OCI-M1 (cell line): ENCODE data around the gene FGGY.
"Not testable (repeated sequence)": the region's sequence is repeated elsewhere in the genome, so short reads cannot be mapped to it uniquely, and the experiment has no call there.

ENCODE experiments used
- DNase-seq: peaks from one replicate; lab custom pipeline; 2025; lab: John Stamatoyannopoulos, UW

Gene FGGY

DNA sequence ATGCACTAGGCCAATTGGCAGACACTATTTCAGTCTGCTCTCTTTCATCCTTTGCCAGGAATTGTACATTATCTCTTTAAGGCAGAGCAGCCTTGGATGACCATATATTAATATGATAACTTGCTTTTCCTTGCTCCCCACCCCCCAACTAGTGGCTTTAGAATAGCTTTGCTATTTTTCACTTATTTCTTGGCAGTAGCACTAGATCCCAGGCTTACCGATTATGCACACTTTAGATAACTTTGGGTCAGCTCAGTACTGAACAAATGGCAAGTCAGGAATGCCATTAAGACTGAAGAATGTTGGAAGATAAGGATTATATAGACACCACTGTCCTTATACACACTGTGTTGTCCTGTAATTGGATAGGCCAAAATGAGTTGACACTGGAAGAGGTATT, 146.4 kb downstream of the FGGY start:
- DNase-seq, result peak; percentile 53

DNA sequence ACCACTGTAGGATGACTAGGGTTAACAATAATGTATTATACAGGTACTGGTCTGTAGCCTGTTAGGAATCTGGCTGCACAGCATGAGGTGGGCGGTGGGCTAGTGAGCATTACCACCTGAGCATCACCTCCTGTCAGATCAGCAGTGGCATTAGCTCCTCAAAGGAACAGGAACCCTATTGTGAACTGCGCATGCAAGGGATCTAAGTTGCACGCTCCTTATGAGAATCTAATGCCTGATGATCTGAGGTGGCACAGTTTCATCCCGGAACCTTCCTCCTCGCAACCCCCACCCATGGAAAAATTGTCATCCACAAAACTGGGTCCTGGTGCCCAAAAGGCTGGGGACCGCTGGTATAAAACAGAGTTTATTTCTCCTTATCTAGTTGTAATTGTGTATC, 147.6 kb downstream of the FGGY start:
- DNase-seq, result no peak

DNA sequence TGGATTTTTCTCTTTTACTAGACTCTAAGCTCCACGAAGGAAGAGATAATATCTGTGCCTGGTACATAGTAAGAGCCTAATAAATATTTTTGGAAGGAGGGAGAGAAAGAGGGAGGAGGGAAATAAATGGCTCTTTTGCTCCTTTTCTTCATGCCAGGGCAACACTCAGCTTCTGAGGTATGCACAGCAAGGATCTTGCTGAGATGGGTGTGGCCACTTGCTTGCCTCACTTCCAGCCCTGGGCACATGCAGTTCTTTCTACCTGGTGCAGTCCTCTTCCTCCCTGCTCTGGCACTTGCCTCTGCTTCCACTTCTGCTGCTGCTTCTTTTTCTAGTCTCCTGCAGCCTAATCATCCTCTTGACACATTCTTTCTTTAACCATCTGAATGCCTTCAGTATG, 148.1 kb downstream of the FGGY start:
- no peak for DNase-seq

DNA sequence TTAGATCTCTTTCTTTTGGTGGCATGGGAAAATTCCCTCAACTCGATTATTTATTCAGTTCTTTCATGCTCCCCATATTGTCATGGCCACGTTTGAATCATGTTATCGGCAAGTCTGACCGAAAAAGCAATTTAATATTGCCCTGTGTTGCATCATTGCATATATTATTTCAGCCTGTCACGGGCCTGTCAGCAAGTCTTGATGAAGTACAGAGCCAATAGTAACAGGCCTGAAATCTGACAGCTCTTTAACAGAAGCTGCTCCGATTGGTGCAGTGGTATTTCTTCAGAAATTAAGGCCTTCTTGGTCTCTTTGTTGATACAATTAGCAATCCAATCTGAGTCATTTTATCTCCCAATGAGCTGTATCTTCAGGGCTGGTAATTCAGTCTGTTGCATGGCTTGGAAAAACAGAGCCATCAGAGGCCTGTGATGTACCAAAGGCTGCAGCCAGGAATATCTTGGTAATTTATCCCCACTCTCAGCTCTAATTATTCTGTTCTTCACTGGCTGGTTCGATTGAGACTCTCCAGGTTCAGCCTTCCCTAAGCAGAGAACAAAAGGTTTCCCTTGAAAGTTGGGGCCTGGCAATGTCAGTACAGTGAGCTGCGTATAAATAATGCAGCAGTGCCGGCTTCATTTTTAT, 149.5 kb downstream of the FGGY start:
- DNase-seq, result peak; percentile 79

DNA sequence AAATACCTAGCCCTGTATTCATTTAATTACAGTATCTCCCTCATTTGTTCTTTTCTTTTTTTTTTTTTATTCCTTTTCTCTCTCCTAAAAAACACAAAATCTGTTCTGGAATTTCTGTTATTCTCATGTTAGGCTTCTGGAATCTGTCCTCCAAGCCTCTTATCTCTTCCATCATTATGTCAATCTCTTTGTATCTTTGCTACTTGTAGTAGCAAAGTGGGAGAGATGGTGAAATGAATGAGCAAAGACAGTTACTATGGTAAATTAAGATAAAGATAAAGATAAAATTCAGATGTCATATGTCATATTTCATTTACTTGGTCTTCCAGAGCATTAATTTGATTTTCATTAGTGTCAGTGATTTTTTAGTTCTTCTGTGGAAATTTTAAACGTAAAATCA, 155.1 kb downstream of the FGGY start:
- no peak for DNase-seq

DNA sequence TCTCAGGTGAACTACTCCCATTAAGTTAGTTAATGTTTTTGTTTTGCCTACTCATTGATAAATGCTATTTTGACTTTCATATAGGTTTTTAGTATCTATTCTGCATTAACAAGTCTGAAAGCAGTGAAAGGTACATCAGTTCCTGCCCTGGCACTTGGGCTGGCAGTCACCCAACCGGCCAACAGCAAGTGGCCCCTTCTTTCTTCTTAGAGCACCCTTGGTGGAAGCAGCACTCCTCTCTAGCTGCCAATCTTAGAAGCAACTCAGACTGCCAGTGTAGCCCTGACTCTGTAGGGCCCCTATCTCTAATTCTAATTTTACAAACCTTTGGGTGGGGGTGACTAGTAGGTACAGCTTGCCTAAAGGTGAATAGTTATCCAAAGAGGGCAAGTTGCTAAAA, 155.7 kb downstream of the FGGY start:
- DNase-seq, result no peak

DNA sequence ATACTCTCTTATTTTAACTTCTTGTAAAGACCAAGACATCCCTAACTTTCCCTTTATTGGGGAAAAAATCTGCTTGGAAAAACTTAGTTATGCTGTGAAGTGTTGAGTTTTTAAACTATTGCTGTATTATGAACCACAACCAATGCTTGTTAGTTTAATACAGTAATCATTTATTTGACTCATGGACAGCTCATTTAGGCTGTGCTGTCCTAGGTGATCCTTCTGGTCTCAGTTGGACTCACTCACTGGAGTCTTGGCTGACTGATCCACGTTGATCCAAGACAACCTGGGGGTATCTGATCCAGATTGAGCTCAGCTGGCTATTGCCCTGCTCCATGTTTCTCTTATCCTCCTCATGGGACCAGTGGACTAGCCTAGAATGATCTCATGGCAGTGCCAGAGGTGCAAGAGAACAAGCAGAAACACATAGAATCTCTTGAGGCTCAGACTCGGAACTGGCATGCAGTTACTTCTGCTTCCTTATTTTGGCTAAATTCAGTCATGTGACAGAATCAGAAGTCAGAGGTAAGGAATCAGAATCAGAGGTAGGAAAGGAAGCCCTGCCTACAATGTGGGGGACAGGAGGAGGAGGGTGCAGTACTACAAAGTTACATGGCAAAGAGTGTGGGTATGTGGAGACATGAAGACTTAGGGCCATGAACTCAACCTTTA, 156.5 kb downstream of the FGGY start:
- peak; percentile 41 for DNase-seq

DNA sequence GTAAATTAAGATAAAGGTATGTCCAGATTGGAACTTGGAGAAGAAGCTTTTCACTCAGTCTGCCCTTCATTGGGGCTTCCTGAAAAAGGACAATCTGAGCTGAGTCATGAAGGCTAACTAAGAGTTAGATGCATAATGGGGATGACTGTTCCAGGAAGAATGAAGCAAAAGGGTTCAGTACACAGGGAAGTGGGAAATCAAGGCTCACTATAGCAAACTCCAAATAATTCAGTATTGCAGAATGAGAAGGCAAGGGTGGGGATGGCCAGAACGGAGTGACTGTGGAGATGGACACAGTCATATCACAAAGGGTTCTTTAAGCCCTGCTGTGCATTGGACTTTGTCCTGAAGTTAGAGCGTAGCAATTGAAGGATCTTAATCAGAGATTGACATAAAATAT, 158.3 kb downstream of the FGGY start:
- no peak for DNase-seq

DNA sequence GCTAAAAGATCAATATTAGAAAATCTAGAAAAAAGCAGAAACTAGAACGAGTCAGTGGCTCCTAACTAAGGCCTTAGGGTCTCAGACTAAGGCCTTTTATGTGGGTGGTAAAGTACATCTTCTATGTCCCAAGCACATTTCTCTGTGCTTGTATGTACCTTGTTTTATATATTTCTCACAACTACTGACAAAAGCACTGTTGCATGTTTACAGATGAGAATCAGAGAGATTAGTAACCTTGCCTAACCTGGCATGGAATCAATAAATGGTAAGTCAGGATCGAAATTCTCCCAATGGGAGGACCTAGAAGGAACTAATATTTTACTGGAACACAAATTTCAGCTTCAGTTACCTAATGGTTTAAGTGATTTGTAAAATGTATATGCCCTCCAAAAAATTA, 160.9 kb downstream of the FGGY start:
- DNase-seq, result no peak

DNA sequence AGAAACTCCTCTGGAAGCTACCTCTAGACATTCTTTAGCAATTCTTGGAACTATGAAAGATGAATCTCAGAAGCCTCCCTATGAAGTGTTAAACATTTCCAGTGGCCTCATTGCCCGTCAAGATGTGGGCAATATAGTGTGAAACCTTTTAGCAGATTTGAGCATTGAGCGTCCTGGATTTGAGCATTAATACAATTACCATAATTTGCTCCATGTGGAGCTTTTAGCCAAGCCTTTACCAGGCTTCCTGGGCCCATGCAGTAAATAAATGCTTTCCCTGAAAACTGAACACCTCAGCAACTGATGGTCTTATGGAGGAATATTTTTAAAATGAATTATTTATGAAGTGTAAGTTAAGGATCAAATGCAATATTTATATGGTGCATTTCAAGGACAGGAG, 162.0 kb downstream of the FGGY start:
- no peak for DNase-seq

DNA sequence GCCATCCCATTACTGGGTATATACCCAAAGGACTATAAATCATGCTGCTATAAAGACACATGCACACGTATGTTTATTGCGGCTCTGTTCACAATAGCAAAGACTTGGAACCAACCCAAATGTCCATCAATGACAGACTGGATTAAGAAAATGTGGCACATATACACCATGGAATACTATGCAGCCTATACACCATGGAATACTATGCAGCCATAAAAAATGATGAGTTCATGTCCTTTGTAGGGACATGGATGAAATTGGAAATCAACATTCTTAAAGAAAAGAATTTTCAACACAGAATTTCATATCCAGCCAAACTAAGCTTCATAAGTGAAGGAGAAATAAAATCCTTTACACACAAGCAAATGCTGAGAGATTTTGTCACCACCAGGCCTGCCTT, 166.0 kb downstream of the FGGY start:
- not testable (repeated sequence) for DNase-seq

DNA sequence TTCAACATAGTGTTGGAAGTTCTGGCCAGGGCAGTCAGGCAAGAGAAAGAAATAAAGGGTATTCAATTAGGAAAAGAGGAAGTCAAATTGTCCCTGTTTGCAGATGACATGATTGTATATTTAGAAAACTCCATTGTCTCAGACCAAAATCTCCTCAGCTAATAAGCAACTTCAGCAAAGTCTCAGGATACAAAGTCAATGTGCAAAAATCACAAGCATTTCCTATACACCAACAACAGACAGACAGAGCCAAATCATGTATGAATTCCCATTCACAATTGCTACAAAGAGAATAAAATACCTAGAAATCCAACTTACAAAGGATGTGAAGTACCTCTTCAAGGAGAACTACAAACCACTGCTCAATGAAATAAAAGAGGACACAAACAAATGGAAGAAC, 168.6 kb downstream of the FGGY start:
- DNase-seq, result not testable (repeated sequence)

DNA sequence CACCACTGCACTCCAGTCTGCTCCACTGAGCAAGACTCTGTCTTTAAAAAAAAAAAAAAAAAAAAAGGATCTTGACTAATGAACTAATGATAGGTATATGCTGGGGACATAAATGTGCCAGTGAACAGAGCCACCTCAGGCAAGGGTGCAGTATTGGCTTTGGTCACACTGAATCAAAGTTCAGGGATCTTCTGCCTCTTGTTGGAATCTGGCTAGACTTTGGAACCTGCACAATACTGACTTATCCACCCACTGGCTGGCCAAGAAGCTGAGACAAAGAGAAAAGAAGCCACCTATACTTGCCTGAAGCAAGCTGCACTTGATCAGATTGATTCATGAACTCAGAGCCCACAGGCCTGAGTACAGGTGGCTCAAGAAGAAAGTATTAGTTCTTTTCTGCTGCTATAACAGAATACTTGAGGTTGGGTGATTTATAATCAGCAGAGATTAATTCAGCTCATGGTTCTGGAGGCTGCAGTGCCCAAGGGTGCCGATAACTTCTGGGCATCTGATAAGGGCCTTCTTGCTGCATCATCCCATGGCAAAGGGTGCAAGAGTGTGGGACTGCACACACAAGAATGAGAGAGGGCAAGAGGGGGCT, 172.0 kb downstream of the FGGY start:
- no peak for DNase-seq

DNA sequence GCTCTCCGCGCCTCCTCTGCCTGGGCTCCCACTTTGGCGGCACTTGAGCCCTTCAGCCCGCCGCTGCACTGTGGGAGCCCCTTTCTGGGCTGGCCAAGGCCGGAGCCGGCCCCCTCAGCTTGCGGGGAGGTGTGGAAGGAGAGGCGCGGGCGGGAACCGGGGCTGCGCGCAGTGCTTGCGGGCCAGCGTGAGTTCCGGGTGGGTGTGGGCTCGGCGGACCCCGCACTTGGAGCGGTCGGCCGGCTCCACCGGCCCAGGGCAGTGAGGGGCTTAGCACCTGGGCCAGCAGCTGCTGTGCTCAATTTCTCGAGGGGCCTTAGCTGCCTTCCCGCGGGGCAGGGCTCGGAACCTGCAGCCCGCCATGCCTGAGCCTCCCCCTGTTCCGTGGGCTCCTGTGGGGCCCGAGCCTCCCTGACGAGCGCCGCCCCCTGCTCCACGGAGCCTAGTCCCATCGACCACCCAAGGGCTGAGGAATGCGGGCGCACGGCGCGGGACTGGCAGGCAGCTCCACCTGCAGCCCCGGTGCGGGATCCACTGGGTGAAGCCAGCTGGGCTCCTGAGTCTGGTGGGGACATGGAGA, 175.2 kb downstream of the FGGY start:
- not testable (repeated sequence) for DNase-seq

DNA sequence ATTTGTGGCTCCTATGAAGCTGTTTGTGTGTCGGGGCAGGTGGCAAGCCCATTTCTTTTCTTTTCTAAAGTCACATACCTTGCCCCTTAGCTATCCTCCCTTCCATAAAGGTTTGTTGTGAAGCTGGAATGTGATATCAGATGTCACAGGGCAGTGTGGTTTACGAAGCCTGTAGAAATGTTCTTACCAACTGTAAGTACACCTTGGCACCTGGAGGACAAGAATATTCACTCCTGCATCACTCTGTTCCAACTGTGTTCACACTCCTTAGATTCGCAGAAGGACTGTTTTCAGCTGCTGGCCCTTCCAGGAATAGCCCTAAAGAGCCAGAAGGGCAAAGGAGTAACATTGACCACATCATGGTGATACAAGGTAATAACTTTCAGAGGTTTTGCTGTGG, 176.9 kb downstream of the FGGY start:
- no peak for DNase-seq

DNA sequence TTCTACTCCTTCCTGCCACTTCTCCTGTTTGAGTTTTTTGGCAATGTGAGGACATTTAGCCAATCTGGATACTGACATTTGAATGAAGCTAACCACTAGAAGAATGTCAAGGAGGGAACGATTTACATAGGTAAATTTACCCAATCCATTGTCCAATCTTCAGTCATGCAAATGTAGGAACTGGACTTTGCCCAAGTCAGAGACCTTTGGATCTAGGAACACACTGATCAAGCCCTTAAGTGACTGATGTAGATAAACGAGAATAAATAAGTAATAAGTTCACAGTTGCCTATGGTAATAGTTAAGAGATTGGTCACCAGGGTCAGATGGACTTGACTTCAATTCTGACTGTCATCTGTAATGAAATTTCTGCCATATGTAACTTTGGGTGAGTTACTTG, 177.6 kb downstream of the FGGY start:
- DNase-seq, result no peak

DNA sequence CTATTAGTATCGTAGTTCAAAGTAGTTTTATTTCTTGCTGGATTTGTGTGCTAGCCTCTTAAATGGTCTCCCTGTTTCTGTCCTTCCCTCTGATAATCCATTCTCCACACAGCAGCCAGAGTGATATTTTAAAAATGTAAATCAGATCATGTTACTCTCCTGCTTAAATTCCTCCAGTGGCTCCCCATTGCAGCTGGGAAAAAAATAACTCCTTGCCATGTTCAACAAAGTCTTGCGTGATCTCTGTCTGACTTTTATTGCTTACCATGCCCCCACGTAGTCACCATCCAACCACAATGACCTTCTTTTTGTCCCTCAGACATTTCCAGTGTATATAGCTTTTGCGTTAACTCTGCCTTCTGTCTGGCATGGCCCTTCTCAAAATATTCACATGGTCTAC, 178.8 kb downstream of the FGGY start:
- DNase-seq, result no peak

DNA sequence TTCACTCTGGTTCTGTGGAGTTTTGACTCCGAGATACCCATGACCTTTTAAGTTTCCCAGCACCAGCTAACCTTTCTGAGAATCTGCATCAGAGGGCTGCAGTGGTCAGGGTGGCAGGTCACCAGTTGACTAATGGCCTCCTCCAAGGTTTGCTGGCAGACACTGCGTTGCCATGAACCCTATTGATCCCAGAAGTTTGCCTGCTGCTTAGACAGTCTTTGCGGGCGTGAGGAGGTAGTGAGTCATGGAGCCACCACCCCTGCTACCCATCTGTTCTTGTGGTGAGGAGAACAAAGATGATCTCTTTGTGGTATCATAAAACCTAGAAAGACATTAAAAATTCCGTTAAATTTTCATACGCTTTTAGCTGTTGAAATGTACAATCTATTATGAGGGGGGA, 180.4 kb downstream of the FGGY start:
- peak; percentile 74 for DNase-seq

DNA sequence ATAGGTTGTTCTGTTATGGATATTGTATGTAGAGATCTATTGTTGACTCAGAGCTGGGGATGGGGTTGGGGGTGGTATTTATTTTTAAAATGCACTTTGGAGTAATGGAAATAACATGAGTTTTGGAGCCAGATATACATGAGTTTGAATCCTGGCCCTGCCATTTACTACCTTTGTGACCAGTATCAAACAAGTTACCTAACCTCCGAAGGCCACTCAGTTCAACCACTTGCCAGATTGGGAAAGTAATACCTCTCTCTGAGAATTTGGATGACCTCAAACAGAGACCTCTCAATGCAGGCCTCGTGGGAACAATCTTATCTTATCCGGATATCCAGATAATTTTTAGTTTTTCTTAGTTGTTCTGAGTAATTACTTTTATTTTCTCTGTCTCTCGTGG, 181.0 kb downstream of the FGGY start:
- no peak for DNase-seq

DNA sequence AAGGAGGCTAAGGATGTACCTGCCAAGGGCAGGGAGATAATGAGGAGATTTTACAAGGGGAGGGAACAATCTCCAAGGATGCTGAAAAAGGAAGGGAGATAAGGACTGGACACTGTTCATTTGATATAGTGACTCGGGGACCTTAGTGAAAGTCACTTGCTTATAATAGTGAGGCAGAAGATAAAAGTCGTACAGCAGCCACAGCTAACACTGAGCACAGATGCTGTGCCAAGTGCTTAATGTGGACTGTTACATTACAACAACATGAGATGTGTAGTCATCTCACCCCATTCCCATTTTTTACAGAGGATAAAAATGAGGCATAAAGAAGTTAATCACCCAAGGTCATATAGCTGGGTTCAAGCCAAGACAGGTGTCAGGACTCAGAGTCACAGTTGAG, 181.9 kb downstream of the FGGY start:
- no peak for DNase-seq

DNA sequence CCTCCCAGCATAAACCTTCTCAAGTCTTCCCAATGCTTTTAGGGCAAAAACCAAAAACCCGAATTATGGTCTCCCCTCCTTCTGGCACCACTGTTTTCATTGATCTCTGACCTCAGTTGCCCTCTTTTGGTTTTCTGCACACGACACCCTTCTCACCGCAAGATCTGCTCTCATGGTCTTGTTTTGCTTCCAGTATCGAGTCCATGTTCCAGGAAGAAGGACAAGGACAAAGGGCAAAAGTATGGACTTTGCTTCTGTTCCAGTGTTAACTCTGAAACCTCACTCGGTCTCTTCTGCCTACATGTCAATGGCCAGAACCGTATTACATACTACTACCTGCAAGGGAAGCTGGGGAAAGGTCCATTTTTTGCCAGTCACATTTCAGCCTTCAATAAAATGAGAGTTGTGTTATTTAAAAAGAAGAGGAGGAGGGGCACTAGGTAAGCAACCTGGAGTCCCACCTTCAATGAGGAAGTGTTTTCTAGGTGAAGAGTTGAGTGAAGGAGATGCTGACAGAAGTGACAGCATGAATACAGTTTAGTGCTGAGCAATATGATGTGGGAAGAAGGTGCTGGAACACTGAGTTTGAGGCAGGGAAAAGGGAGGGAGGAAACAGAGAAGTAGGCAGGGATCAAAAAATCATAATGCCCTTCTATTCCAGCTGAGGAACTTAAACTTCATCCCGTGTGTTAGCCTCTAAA, 183.4 kb downstream of the FGGY start:
- DNase-seq, result no peak

DNA sequence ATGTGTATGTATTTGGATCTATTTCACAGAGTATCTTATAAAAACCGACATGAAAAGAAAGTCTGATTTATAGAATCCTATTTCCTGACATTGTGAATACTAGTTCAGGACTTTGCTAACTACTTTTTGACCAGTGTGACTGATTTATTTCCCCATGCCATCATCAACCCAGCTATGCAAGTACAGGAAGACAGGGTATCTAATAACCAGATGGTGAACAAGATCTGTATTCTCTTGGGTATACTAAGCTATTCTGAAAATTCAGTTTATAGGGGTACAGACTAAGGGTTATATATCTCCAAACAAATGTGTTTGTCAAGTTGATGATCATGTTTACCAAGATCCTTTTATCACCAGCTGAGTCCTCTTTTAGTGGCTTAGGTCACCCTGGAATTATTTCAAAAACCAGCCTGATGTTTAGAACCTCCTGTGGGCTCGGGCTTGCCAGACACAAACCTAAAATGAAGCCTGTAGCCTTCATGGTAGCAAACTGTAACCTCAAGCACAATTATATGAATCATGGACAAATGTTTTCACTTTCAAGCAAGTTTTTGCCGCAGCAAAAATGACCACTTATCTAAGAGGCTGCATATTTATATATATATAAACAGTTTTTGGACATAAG, 185.1 kb downstream of the FGGY start:
- DNase-seq, result no peak
